HCT116 (cell line): Measurements from ENCODE around the gene KTN1. TPM values are rescaled to one million over a fixed set of nuclear protein-coding genes. Genes with fewer than 3 reads are reported as not detected.

ENCODE experiments used
- ATAC-seq: fragments of 200-7000 bp; cut with Tn5 transposase; 2 replicates; pipeline ENCODE4 v1.9.1; 2020; ENCODE audit warnings: mild to moderate bottlenecking, moderate library complexity
- BruUV-seq: library from RNA; stranded (reverse); fragments of 400-500 nt; replicated peaks from 2 replicates; lab custom pipeline; 2021; lab: Mats Ljungman, UMichigan
- CTCF ChIA-PET: fragments of 300-600 bp; sonication (Branson Sonifier 250); formaldehyde crosslinking; loops from one replicate; lab custom pipeline; 2021; ENCODE audit warnings: antibody characterized with exemption; lab: Charles Lee
- POLR2A ChIA-PET: fragments of 300-600, 350-600 bp; sonication (Branson Sonifier 250); formaldehyde crosslinking; loops from one replicate; lab custom pipeline; 2021; ENCODE audit warnings: antibody characterized with exemption; lab: Charles Lee
- RAD21 ChIA-PET, 2 experiments: fragments of 300-600 bp; sonication (Branson Sonifier 250); formaldehyde crosslinking; loops; one replicate each; lab custom pipeline; 2023; ENCODE audit warnings: low total read pairs in 2 of 2; ENCODE audit not compliant: uncharacterized antibody in 2 of 2, unreplicated experiment in 2 of 2, low non-redundant PET in 1 of 2; lab: Charles Lee
- DNase-seq: peaks from one replicate; pipeline ENCODE4 v3.0.0-alpha.2; 2010; ENCODE audit warnings: low read depth, low spot score
- H2AFZ ChIP-seq: fragments of 200-600 bp; shearing (Covaris generic), sonication (generic); 2 replicates; pipeline ENCODE4 v1.6.1; 2017; ENCODE audit warnings: low read depth, mixed run types, mixed read lengths, antibody characterized with exemption, low read length; ENCODE audit not compliant: poor library complexity, severe bottlenecking
- H3K27ac ChIP-seq: 2 replicates; pipeline ENCODE4 v1.5.1; 2012; ENCODE audit warnings: low read depth, low read length
- H3K27me3 ChIP-seq: fragments of 200-600 bp; sonication (generic); 2 replicates; pipeline ENCODE4 v1.6.1; 2016; ENCODE audit warnings: mixed run types, low read length, mixed read lengths; ENCODE audit not compliant: insufficient read depth
- H3K36me3 ChIP-seq, 2 experiments: fragments of 200-500 bp in 1 of 2; fragments of 200-600 bp in 1 of 2; sonication (Bioruptor generic) in 1 of 2; sonication (generic) in 1 of 2; 2 replicates each; pipeline versions ENCODE4 v1.5.1 to v1.6.1; 2014 to 2016; ENCODE audit warnings: low read length in 2 of 2, inconsistent platforms in 1 of 2, mixed read lengths in 1 of 2, mixed run types in 1 of 2; ENCODE audit not compliant: insufficient read depth in 2 of 2, control insufficient read depth in 1 of 2
- H3K4me1 ChIP-seq, 2 experiments: fragments of 200-600 bp in 1 of 2; sonication (generic) in 1 of 2; 2 replicates each; pipeline versions ENCODE4 v1.5.1 to v1.6.1; 2012 to 2017; ENCODE audit warnings: low read length in 2 of 2, inconsistent platforms in 1 of 2, mild to moderate bottlenecking in 1 of 2, mixed read lengths in 1 of 2, mixed run types in 1 of 2, moderate library complexity in 1 of 2; ENCODE audit not compliant: insufficient read depth in 2 of 2, control insufficient read depth in 1 of 2
- H3K4me2 ChIP-seq: fragments of 200-600 bp; sonication (generic); 2 replicates; pipeline ENCODE4 v1.6.1; 2017; ENCODE audit warnings: mixed run types, low read length, mixed read lengths
- H3K4me3 ChIP-seq, 2 experiments: fragments of 200-600 bp in 1 of 2; sonication (generic) in 1 of 2; replicated peaks in 1 of 2; 2 replicates each; pipeline ENCODE4 v1.5.1; 2011 to 2016; ENCODE audit warnings: low read length in 2 of 2, control low read depth in 1 of 2, low read depth in 1 of 2, mild to moderate bottlenecking in 1 of 2, mixed read lengths in 1 of 2, mixed run types in 1 of 2
- H3K79me2 ChIP-seq: fragments of 200-600 bp; sonication (generic); 2 replicates; pipeline ENCODE4 v1.6.1; 2017; ENCODE audit warnings: mild to moderate bottlenecking, mixed run types, low read length, moderate library complexity, mixed read lengths; ENCODE audit not compliant: insufficient read depth
- H3K9ac ChIP-seq: fragments of 200-600 bp; sonication (generic); 2 replicates; pipeline ENCODE4 v1.6.1; 2016; ENCODE audit warnings: low read length, mixed read lengths
- H3K9me2 ChIP-seq: fragments of 200-600 bp; sonication (generic), shearing (Covaris generic); 2 replicates; pipeline ENCODE4 v1.6.1; 2017; ENCODE audit warnings: mixed run types, mild to moderate bottlenecking, moderate library complexity; ENCODE audit not compliant: insufficient read depth
- H3K9me3 ChIP-seq, 2 experiments: fragments of 200-500 bp in 1 of 2; fragments of 200-600 bp in 1 of 2; sonication (Bioruptor generic) in 1 of 2; sonication (generic) in 1 of 2; 2 replicates each; pipeline ENCODE4 v1.6.1; 2014 to 2017; ENCODE audit warnings: low read length in 2 of 2, mixed read lengths in 2 of 2, inconsistent platforms in 1 of 2, low read depth in 1 of 2, mild to moderate bottlenecking in 1 of 2, mixed run types in 1 of 2, moderate library complexity in 1 of 2; ENCODE audit not compliant: control insufficient read depth in 1 of 2, insufficient read depth in 1 of 2
- H4K20me1 ChIP-seq: fragments of 200-600 bp; sonication (generic), shearing (Covaris generic); 2 replicates; pipeline ENCODE4 v1.6.1; 2017; ENCODE audit warnings: mixed run types, mild to moderate bottlenecking, moderate library complexity; ENCODE audit not compliant: insufficient read depth
- CBX3 ChIP-seq: IDR thresholded peaks from 2 replicates; pipeline ENCODE4 v1.6.1; 2012; ENCODE audit warnings: low read depth
- CEBPB ChIP-seq: IDR thresholded peaks from 2 replicates; pipeline ENCODE4 v1.6.1; 2012; ENCODE audit warnings: low read depth
- EGR1 ChIP-seq: IDR thresholded peaks from 2 replicates; pipeline ENCODE4 v1.6.1; 2012; ENCODE audit warnings: low read depth
- ELF1 ChIP-seq: IDR thresholded peaks from 2 replicates; pipeline ENCODE4 v1.6.1; 2012; ENCODE audit warnings: low read depth, borderline replicate concordance
- EZH2 ChIP-seq: fragments of 200-600 bp; sonication (generic); IDR thresholded peaks from 2 replicates; pipeline ENCODE4 v1.6.1; 2017; ENCODE audit warnings: antibody characterized with exemption, mixed run types
- FOSL1 ChIP-seq: IDR thresholded peaks from 2 replicates; pipeline ENCODE4 v1.6.1; 2012; ENCODE audit warnings: low read depth
- JUND ChIP-seq: IDR thresholded peaks from 2 replicates; pipeline ENCODE4 v1.6.1; 2012
- POLR2AphosphoS5 ChIP-seq: IDR thresholded peaks from 2 replicates; pipeline ENCODE4 v1.6.1; 2011; ENCODE audit warnings: mild to moderate bottlenecking, low read depth, low read length, moderate library complexity
- RAD21 ChIP-seq: IDR thresholded peaks from 2 replicates; pipeline ENCODE4 v1.6.1; 2012; ENCODE audit warnings: low read depth, mild to moderate bottlenecking
- SIN3A ChIP-seq: IDR thresholded peaks from 2 replicates; pipeline ENCODE4 v1.6.1; 2012; ENCODE audit warnings: low read depth
- SP1 ChIP-seq: IDR thresholded peaks from 2 replicates; pipeline ENCODE4 v1.6.1; 2012; ENCODE audit warnings: low read depth
- SRF ChIP-seq: IDR thresholded peaks from 2 replicates; pipeline ENCODE4 v1.6.1; 2012; ENCODE audit warnings: low read depth
- TCF7L2 ChIP-seq: IDR thresholded peaks from 2 replicates; pipeline ENCODE4 v1.7.0; 2011; ENCODE audit warnings: borderline replicate concordance, inconsistent platforms; ENCODE audit not compliant: insufficient read depth, insufficient read length; ENCODE audit errors: extremely low read depth
- YY1 ChIP-seq: IDR thresholded peaks from 2 replicates; pipeline ENCODE4 v1.6.1; 2011; ENCODE audit warnings: low read length, low read depth, moderate library complexity, mild to moderate bottlenecking; ENCODE audit not compliant: insufficient replicate concordance; ENCODE audit errors: extremely low read depth
- ZFX ChIP-seq: fragments of 450-650 bp; IDR thresholded peaks from 2 replicates; pipeline ENCODE4 v1.6.1; 2017
- intact Hi-C: fragments of 100-400 bp; cut with micrococcal nuclease; formaldehyde crosslinking; loops from 2 replicates; pipeline ENCODE4 v1.10.0; 2022
- total RNA-seq: library from RNA; stranded (reverse); gene quantifications from one replicate; pipeline ENCODE4 v1.2.1, GENCODE V29; 2021; ENCODE audit not compliant: unreplicated experiment
- TF ChIP-seq, protein P1 (sequence below): IDR thresholded peaks from 2 replicates; pipeline ENCODE4 v1.6.1; 2012; ENCODE audit warnings: low read depth

The KTN1 gene
- total RNA-seq, 1 experiment from 2014 or later = 105 TPM

DNA sequence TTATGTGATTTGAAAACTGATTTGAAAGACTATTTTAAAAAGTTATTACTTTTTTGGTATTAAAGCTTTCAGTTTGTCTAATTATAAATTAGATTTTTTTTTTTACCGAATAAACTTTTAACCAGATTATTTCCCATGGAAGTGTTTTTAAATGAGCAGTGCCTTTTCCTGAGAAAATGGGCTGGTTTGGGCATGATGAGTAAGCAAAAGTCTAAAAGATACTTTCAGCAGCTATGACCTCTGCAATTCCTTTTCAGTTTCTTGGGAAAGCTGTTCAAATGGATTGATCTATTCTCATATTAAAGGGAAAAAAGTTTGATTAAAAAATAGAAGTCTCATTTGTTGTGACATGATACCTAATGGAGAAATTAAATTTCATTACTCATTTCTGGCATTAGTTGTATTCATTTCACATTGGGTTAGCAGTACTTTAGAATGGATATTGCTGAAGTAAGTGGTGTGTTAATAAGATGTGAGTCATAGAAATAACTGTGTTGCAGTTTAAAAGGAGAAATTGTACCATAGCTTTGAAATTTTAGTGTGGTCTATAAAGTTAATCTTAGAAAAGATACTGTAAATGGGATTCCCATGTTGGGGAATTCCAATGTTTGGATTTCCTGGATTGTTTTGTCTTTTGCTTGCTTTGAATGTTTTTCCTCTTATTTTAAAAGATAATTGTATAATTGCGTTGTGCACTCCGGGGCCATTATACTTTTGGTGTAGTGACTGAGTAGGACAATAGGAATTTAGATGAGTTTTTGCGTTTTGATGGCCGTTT, 21.0 kb downstream of the KTN1 start:
- no peaks in the 10 kb centered on the region for H3K36me3 ChIP-seq
- H3K9me3 ChIP-seq = no peaks in the 10 kb centered on the region
- no peak overlapping the region for H2AFZ ChIP-seq
- H3K79me2 ChIP-seq = peaks cover 100% of the 10 kb centered on the region
- POLR2A ChIA-PET = no interaction called here
- TF ChIP-seq SIN3A (no peak), FOSL1 (peak; percentile 32), ELF1 (no peak), EGR1 (no peak)
- no TSS peak for BruUV-seq
- RAD21 ChIA-PET = no interaction called here
- H3K27ac ChIP-seq = peak overlapping the region; percentile 63; the same call in 1 of the 2 replicates
- H3K27me3 ChIP-seq = no peaks in the 10 kb centered on the region
- CTCF ChIA-PET = interaction anchor here (1.0 kb wide), 1 partner anchor 155 kb away, joined by 4 read pairs; no protein-coding TSS in a partner anchor
- H3K4me1 ChIP-seq = peaks cover 49 to 62% of the 10 kb centered on the region in 2 experiments
- 0 out of 2 replicates have a peak, but pooled peaks cover 4% of the 10 kb centered on the region for H4K20me1 ChIP-seq
- intact Hi-C loops = no loop called here
- H3K4me2 ChIP-seq = peak overlapping the region; percentile 72
- no peaks in the 10 kb centered on the region for H3K9me2 ChIP-seq
- H3K4me3 ChIP-seq = no peak overlapping the region
- H3K9ac ChIP-seq = peak overlapping the region; percentile 21
- no peak for DNase-seq
- no peak for ATAC-seq

DNA sequence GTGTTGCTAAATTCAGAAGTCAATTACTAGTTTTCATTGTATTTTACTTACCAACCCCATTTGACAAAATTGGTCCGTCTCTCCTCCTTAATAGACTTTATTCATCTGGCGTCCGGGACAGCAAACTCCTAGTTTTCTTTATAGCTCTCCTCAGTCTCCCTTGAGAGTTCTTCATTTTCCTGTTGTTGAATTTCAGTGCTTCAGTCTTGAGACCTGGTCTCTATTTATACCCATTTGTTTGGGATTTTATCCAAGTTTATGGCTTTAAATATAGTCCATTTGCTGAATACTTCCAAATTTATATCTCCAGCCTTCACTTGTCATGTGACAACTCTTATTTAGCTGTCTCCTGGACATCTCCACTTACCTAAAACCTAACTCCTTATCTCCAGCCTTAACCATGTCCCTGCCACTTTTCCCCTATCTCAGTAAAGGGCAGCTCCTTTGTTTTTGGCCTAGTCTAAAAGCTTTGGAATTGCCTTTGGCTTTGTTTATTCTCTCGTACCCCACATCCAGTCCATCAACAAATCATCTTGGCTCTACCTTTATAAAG, 23.5 kb downstream of the KTN1 start:
- RAD21 ChIA-PET = no interaction called here
- no peak for TF ChIP-seq SP1
- no peak for TF ChIP-seq EGR1
- TF ChIP-seq, protein P1, sequence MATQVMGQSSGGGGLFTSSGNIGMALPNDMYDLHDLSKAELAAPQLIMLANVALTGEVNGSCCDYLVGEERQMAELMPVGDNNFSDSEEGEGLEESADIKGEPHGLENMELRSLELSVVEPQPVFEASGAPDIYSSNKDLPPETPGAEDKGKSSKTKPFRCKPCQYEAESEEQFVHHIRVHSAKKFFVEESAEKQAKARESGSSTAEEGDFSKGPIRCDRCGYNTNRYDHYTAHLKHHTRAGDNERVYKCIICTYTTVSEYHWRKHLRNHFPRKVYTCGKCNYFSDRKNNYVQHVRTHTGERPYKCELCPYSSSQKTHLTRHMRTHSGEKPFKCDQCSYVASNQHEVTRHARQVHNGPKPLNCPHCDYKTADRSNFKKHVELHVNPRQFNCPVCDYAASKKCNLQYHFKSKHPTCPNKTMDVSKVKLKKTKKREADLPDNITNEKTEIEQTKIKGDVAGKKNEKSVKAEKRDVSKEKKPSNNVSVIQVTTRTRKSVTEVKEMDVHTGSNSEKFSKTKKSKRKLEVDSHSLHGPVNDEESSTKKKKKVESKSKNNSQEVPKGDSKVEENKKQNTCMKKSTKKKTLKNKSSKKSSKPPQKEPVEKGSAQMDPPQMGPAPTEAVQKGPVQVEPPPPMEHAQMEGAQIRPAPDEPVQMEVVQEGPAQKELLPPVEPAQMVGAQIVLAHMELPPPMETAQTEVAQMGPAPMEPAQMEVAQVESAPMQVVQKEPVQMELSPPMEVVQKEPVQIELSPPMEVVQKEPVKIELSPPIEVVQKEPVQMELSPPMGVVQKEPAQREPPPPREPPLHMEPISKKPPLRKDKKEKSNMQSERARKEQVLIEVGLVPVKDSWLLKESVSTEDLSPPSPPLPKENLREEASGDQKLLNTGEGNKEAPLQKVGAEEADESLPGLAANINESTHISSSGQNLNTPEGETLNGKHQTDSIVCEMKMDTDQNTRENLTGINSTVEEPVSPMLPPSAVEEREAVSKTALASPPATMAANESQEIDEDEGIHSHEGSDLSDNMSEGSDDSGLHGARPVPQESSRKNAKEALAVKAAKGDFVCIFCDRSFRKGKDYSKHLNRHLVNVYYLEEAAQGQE = no peak
- no peak for TF ChIP-seq FOSL1
- TF ChIP-seq EZH2 = no peak
- no peak for TF ChIP-seq JUND
- TF ChIP-seq RAD21 = no peak
- no peak for TF ChIP-seq TCF7L2
- no peak for TF ChIP-seq CEBPB
- TF ChIP-seq YY1 = no peak
- no peak for TF ChIP-seq CBX3
- TF ChIP-seq ELF1 = no peak
- no peak for TF ChIP-seq SRF
- TF ChIP-seq POLR2AphosphoS5 = no peak
- TF ChIP-seq ZFX = no peak
- TF ChIP-seq, all 23 proteins: peak for 0
- ChIA-PET CTCF (no interaction called here), POLR2A (no interaction called here)
- H3K4me2 ChIP-seq = no peak overlapping the region
- no peaks in the 10 kb centered on the region for H3K27me3 ChIP-seq
- ATAC-seq (no peak), DNase-seq (no peak)
- no peak overlapping the region for H3K27ac ChIP-seq
- intact Hi-C loops = no loop called here
- H3K9ac ChIP-seq = no peak overlapping the region
- H3K4me1 ChIP-seq = peaks cover 70 to 77% of the 10 kb centered on the region in 2 experiments
- no peaks in the 10 kb centered on the region for H3K9me3 ChIP-seq
- H3K9me2 ChIP-seq = no peaks in the 10 kb centered on the region
- peaks cover 100% of the 10 kb centered on the region for H3K79me2 ChIP-seq
- no TSS peak for BruUV-seq
- H3K36me3 ChIP-seq = no peaks in the 10 kb centered on the region
- no peak overlapping the region for H2AFZ ChIP-seq
- H4K20me1 ChIP-seq = 0 out of 2 replicates have a peak, but pooled peaks cover 4% of the 10 kb centered on the region
- no peak overlapping the region for H3K4me3 ChIP-seq
